HCT116 (cell line): ENCODE data around the gene COL19A1.

ENCODE experiments used
- CEBPB ChIP-seq: IDR thresholded peaks from 2 replicates; pipeline ENCODE4 v1.6.1; 2012; ENCODE audit warnings: low read depth
- EGR1 ChIP-seq: IDR thresholded peaks from 2 replicates; pipeline ENCODE4 v1.6.1; 2012; ENCODE audit warnings: low read depth
- JUND ChIP-seq: IDR thresholded peaks from 2 replicates; pipeline ENCODE4 v1.6.1; 2012
- POLR2A ChIP-seq: IDR thresholded peaks from 2 replicates; pipeline ENCODE4 v1.7.0; 2011; ENCODE audit warnings: borderline replicate concordance; ENCODE audit not compliant: insufficient read depth, insufficient read length; ENCODE audit errors: extremely low read depth
- POLR2AphosphoS5 ChIP-seq: IDR thresholded peaks from 2 replicates; pipeline ENCODE4 v1.6.1; 2011; ENCODE audit warnings: mild to moderate bottlenecking, low read depth, low read length, moderate library complexity
- RAD21 ChIP-seq: IDR thresholded peaks from 2 replicates; pipeline ENCODE4 v1.6.1; 2012; ENCODE audit warnings: low read depth, mild to moderate bottlenecking
- SIN3A ChIP-seq: IDR thresholded peaks from 2 replicates; pipeline ENCODE4 v1.6.1; 2012; ENCODE audit warnings: low read depth
- SP1 ChIP-seq: IDR thresholded peaks from 2 replicates; pipeline ENCODE4 v1.6.1; 2012; ENCODE audit warnings: low read depth
- ZNF274 ChIP-seq: fragments of 200-500 bp; sonication (Bioruptor generic); IDR thresholded peaks from 2 replicates; pipeline ENCODE4 v1.6.1; 2014; ENCODE audit warnings: mild to moderate bottlenecking, low read depth, low read length, inconsistent platforms
- TF ChIP-seq, protein P1 (sequence below): IDR thresholded peaks from 2 replicates; pipeline ENCODE4 v1.6.1; 2011; ENCODE audit warnings: mild to moderate bottlenecking, low read length, moderate library complexity; ENCODE audit not compliant: insufficient replicate concordance; ENCODE audit errors: extremely low read depth
- TF ChIP-seq, protein P2 (sequence below), 3 experiments: fragments of 200-600 bp in 1 of 3; sonication (generic) in 1 of 3; IDR thresholded peaks in 2 of 3; conservative IDR thresholded peaks in 1 of 3; 2 replicates each; pipeline ENCODE4 v1.5.1; 2012 to 2017; ENCODE audit warnings: low read depth in 2 of 3, low read length in 2 of 3, antibody characterized with exemption in 1 of 3, borderline replicate concordance in 1 of 3, control low read depth in 1 of 3, mild to moderate bottlenecking in 1 of 3, mixed read lengths in 1 of 3, mixed run types in 1 of 3, moderate library complexity in 1 of 3; ENCODE audit not compliant: insufficient read depth in 1 of 3
- TF ChIP-seq, protein P3 (sequence below): IDR thresholded peaks from 2 replicates; pipeline ENCODE4 v1.6.1; 2012; ENCODE audit warnings: low read depth

DNA sequence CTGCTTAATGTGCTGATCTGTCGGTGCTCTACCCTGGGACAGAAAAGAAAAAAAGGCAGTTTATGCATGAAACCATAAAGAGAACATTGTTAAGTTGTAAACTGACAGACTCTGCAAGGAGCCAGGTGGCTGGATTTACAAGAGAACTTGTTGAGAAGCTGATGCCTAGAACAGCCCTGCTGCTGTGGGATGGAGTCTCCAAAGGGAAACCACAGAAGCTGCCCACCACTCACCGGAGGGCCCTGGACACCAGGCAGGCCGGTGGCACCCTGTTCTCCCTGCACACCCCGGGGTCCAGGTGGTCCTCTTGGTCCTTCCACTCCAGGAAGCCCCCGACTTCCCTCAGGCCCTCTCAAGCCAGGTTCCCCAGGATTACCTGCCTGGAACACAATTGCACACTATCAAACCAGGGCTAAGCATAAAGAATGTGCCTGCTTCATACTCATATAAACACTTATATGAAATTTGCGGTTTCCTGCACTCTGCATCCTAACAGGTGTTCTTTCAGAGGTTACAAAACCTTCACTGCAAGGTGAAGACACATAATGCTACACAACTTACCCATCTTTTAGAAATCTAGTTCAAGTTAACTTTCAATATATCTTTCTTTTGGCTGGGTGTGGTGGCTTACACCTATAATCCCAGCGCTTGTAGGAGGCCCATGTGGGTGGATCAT, 368.3 kb downstream of the COL19A1 start:
- TF ChIP-seq SIN3A (no peak), POLR2AphosphoS5 (no peak), SP1 (no peak), ZNF274 (no peak), POLR2A (no peak), EGR1 (no peak), JUND (no peak), RAD21 (no peak), CEBPB (no peak)
- TF ChIP-seq, protein P1, sequence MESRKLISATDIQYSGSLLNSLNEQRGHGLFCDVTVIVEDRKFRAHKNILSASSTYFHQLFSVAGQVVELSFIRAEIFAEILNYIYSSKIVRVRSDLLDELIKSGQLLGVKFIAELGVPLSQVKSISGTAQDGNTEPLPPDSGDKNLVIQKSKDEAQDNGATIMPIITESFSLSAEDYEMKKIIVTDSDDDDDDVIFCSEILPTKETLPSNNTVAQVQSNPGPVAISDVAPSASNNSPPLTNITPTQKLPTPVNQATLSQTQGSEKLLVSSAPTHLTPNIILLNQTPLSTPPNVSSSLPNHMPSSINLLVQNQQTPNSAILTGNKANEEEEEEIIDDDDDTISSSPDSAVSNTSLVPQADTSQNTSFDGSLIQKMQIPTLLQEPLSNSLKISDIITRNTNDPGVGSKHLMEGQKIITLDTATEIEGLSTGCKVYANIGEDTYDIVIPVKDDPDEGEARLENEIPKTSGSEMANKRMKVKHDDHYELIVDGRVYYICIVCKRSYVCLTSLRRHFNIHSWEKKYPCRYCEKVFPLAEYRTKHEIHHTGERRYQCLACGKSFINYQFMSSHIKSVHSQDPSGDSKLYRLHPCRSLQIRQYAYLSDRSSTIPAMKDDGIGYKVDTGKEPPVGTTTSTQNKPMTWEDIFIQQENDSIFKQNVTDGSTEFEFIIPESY: no peak
- TF ChIP-seq, protein P2, sequence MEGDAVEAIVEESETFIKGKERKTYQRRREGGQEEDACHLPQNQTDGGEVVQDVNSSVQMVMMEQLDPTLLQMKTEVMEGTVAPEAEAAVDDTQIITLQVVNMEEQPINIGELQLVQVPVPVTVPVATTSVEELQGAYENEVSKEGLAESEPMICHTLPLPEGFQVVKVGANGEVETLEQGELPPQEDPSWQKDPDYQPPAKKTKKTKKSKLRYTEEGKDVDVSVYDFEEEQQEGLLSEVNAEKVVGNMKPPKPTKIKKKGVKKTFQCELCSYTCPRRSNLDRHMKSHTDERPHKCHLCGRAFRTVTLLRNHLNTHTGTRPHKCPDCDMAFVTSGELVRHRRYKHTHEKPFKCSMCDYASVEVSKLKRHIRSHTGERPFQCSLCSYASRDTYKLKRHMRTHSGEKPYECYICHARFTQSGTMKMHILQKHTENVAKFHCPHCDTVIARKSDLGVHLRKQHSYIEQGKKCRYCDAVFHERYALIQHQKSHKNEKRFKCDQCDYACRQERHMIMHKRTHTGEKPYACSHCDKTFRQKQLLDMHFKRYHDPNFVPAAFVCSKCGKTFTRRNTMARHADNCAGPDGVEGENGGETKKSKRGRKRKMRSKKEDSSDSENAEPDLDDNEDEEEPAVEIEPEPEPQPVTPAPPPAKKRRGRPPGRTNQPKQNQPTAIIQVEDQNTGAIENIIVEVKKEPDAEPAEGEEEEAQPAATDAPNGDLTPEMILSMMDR (IDR thresholded peaks at IDR 0.05 in 2 of 3, conservative IDR thresholded peaks at IDR 0.05 in 1 of 3; ENCODE audit: borderline replicate concordance in 1 of 3, insufficient read depth in 1 of 3, low read depth in 2 of 3, low read length in 2 of 3): no peak
- TF ChIP-seq, protein P3, sequence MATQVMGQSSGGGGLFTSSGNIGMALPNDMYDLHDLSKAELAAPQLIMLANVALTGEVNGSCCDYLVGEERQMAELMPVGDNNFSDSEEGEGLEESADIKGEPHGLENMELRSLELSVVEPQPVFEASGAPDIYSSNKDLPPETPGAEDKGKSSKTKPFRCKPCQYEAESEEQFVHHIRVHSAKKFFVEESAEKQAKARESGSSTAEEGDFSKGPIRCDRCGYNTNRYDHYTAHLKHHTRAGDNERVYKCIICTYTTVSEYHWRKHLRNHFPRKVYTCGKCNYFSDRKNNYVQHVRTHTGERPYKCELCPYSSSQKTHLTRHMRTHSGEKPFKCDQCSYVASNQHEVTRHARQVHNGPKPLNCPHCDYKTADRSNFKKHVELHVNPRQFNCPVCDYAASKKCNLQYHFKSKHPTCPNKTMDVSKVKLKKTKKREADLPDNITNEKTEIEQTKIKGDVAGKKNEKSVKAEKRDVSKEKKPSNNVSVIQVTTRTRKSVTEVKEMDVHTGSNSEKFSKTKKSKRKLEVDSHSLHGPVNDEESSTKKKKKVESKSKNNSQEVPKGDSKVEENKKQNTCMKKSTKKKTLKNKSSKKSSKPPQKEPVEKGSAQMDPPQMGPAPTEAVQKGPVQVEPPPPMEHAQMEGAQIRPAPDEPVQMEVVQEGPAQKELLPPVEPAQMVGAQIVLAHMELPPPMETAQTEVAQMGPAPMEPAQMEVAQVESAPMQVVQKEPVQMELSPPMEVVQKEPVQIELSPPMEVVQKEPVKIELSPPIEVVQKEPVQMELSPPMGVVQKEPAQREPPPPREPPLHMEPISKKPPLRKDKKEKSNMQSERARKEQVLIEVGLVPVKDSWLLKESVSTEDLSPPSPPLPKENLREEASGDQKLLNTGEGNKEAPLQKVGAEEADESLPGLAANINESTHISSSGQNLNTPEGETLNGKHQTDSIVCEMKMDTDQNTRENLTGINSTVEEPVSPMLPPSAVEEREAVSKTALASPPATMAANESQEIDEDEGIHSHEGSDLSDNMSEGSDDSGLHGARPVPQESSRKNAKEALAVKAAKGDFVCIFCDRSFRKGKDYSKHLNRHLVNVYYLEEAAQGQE: no peak
